BE2C (cell line): ENCODE measurements around the gene EBPL. TPM values are rescaled to one million over a fixed set of nuclear protein-coding genes. Genes with fewer than 3 reads are reported as not detected.

Experiments used
- DNase-seq: peaks from one replicate; pipeline ENCODE4 v3.0.0-alpha.2; 2020
- H3K27me3 ChIP-seq: fragments of 250-450 bp; sonication (Bioruptor Pico); 2 replicates; pipeline ENCODE4 v1.5.1; 2020; ENCODE audit warnings: mild to moderate bottlenecking
- H3K36me3 ChIP-seq: fragments of 250-450 bp; sonication (Bioruptor Pico); 2 replicates; pipeline ENCODE4 v1.5.1; 2020; ENCODE audit warnings: mild to moderate bottlenecking
- H3K4me1 ChIP-seq: fragments of 250-450 bp; sonication (Bioruptor Pico); 2 replicates; pipeline ENCODE4 v1.5.1; 2020
- H3K4me3 ChIP-seq: 2 replicates; pipeline ENCODE4 v1.5.1; 2011; ENCODE audit warnings: low read depth, low read length
- H3K9me3 ChIP-seq: fragments of 250-450 bp; sonication (Bioruptor Pico); 2 replicates; pipeline ENCODE4 v1.5.1; 2020
- polyA plus RNA-seq: library from polyadenylated mRNA; unstranded; fragments of >200 nt; gene quantifications from one replicate; pipeline ENCODE4 v1.2.1, GENCODE V29; 2012; ENCODE audit warnings: low read depth, missing spikeins; ENCODE audit not compliant: insufficient read length, insufficient read depth
- TF ChIP-seq, protein P1 (sequence below): IDR thresholded peaks from 2 replicates; pipeline ENCODE4 v1.5.1; 2012; ENCODE audit warnings: mild to moderate bottlenecking, low read depth, low read length

The EBPL gene
- polyA plus RNA-seq, result 122 TPM

DNA sequence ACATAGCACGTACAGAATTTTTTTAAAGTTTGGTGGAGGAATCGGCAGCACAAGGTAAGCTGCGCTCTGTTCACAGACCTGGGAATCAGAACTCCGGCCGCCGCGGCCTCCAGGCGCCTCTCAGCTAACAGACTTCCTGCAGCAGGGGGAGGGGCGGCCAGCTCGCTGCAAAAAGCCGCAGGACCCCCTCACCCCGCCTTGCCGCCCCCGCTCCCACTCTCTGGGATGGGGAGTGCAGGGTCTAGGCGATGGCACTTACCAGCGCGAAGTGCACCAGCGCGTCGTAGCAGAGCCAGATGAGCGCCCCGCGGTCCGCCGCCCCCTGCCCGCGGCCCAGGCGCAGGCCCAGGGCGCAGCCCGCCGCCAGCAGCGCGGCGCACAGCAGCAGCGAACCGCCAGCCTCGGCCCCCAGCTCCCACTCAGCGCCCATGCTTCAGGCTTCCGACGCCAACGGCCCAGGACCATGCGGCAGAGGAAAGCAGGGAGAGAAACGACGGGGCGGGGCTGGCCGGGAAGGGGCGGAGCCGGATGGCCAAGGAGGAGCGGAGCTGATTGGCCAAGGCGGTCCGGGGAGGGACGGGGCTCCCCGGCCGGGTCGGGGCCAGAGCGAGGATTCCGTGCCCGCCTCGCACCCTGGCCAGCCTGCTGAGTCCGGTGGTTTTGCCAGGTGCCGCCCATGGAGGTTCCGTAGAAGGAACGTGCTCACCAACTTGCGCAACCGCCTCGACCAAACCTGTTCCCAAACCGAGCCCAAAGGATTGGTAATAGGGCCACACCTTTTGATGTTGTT is at the start of gene EBPL:
TSS of gene EBPL (minus strand) at position 492 of the 790 bp plus-strand sequence. CDS start at position 430, 62 bp downstream.
- TF ChIP-seq, protein P1, sequence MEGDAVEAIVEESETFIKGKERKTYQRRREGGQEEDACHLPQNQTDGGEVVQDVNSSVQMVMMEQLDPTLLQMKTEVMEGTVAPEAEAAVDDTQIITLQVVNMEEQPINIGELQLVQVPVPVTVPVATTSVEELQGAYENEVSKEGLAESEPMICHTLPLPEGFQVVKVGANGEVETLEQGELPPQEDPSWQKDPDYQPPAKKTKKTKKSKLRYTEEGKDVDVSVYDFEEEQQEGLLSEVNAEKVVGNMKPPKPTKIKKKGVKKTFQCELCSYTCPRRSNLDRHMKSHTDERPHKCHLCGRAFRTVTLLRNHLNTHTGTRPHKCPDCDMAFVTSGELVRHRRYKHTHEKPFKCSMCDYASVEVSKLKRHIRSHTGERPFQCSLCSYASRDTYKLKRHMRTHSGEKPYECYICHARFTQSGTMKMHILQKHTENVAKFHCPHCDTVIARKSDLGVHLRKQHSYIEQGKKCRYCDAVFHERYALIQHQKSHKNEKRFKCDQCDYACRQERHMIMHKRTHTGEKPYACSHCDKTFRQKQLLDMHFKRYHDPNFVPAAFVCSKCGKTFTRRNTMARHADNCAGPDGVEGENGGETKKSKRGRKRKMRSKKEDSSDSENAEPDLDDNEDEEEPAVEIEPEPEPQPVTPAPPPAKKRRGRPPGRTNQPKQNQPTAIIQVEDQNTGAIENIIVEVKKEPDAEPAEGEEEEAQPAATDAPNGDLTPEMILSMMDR, result no peak
- Histone ChIP-seq H3K27me3 (no peaks in the 10 kb centered on the region), H3K4me1 (no peaks in the 10 kb centered on the region; the same call in none of the 2 replicates), H3K36me3 (peaks cover 29% of the 10 kb centered on the region), H3K4me3 (peak within 1 kb of the TSS; percentile 98), H3K9me3 (no peaks in the 10 kb centered on the region)
- DNase-seq, result peak; percentile 98

DNA sequence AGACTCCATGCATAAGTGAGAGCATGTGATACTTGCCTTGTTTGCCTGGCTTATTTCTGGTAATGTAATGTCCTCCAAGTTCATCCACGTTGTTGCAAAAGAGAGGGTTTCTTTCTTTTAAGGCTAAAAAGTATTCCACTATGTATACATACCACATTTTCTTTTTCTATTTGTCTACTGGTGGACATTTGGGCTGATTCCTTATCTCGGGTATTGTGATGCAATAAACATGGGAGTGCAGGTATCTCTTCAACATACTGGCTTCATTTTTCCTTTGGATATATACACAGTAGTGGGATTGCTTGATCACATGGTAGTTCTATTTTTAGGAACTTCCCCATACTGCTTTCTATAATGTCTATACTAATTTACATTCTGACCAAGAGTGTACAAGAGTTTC is 49.6 kb upstream of the EBPL start:
- H3K36me3 ChIP-seq, result peaks cover 19% of the 10 kb centered on the region
- no peaks in the 10 kb centered on the region for H3K9me3 ChIP-seq
- TF ChIP-seq, protein P1, result no peak
- H3K27me3 ChIP-seq, result no peaks in the 10 kb centered on the region
- no peak overlapping the region for H3K4me3 ChIP-seq
- no peak for DNase-seq
- peaks cover 3% of the 10 kb centered on the region for H3K4me1 ChIP-seq

DNA sequence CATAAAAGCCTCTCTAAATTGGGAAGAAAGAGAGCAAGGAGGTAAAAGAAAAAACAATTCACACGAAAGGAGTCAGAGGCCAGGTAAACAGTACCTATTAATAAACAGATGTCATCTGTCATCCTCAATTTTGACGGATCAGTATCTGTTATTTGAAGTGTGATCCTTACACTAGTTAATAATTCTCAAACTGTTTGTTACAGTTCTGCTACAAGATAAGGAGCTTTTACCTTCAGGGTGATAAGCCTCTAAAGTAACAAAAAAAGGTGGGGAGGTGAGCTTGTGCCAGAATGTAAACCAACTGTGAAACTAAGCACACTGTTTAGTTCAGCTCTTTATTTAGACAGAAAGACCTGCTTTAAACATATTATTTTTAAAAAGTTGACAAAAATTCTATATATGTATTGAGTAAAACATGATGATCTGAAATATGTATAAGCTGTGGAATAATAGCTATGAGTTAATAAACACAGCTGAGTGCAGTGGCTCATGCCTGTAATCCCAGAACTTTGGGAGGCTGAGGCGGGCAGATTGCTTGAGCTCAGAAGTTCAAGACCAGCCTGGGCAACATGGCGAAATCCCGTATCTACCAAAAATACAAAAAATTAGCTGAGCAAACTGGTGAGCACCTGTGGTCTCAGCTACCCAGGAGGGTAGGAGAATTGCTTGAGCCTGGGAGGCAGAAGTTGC is 48.4 kb upstream of the EBPL start:
- Histone ChIP-seq H3K4me3 (no peak overlapping the region), H3K27me3 (no peaks in the 10 kb centered on the region), H3K36me3 (peaks cover 11% of the 10 kb centered on the region), H3K4me1 (peaks cover 3% of the 10 kb centered on the region), H3K9me3 (no peaks in the 10 kb centered on the region)
- DNase-seq, result no peak
- TF ChIP-seq, protein P1, result no peak

DNA sequence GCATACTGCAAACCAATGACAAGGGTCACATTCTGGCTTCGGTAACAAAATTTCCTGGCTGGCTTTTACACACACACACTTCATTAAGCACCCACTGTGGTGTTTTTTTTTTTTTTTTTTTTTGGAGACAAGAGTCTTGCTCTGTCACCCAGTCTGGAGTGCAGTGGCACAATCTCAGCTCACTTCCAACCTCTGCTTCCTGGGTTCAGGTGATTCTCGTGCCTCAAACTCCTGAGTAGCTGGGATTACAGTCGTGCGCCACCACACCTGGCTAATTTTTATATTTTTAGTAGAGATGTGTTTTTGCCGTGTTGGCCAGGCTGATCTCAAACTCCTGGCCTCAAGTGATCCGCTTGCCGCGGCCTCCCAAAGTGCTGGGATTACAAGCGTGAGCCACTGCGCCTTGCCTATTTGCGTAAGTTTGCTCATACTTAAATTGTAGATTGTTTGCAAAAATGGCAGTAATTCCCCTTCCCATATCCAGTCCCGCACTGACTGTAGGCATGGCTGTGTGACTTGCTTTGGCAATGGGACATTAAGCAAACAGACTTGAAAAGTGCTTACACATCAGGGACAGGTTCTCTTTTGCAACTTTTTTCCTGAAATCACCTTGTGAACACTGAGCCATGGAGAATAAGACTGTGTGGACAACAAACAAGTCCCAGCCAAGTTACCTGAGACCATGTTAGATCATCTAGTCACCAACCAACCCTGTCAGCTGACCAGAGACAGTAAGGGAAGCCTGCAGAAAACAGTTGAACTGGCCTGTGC is 42.1 kb upstream of the EBPL start:
- H3K4me1 ChIP-seq, result no peaks in the 10 kb centered on the region; the same call in 1 of the 2 replicates
- TF ChIP-seq, protein P1, result no peak
- no peaks in the 10 kb centered on the region for H3K9me3 ChIP-seq
- no peaks in the 10 kb centered on the region for H3K27me3 ChIP-seq
- H3K36me3 ChIP-seq, result peaks cover 22% of the 10 kb centered on the region
- H3K4me3 ChIP-seq, result no peak overlapping the region
- no peak for DNase-seq

DNA sequence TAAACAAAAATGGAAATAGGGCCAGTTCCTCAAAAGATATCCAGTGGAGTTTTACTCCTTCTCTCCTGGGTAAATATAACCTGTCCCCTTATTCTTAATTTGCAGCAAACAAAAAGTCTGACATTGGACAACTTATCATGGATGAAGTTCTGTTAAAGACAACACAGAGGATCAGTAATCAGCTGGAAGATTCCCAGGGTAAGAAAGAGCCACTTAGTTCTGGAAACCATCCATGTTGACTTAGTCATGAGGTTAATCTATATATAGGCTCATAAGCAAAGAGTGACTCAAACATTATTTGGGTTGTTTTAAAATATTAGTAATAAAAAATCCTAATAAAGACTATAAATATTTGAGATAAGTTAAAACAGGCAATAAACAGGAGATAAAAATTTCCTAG is 40.5 kb upstream of the EBPL start:
- TF ChIP-seq, protein P1, result no peak
- no peaks in the 10 kb centered on the region for H3K27me3 ChIP-seq
- no peak for DNase-seq

More for the DNA sequence above, 40.5 kb upstream of the EBPL start:
- Histone ChIP-seq H3K9me3 (no peaks in the 10 kb centered on the region), H3K4me3 (no peak overlapping the region), H3K4me1 (no peaks in the 10 kb centered on the region; the same call in 1 of the 2 replicates), H3K36me3 (peaks cover 25% of the 10 kb centered on the region)
